ENCODE data around the gene CCDC112. TPM values are rescaled to one million over a fixed set of nuclear protein-coding genes. Genes with fewer than 3 reads are reported as not detected.

The CCDC112 gene, protein sequence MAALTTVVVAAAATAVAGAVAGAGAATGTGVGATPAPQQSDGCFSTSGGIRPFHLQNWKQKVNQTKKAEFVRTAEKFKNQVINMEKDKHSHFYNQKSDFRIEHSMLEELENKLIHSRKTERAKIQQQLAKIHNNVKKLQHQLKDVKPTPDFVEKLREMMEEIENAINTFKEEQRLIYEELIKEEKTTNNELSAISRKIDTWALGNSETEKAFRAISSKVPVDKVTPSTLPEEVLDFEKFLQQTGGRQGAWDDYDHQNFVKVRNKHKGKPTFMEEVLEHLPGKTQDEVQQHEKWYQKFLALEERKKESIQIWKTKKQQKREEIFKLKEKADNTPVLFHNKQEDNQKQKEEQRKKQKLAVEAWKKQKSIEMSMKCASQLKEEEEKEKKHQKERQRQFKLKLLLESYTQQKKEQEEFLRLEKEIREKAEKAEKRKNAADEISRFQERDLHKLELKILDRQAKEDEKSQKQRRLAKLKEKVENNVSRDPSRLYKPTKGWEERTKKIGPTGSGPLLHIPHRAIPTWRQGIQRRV
- total RNA-seq (2022; extraction: Qiagen RNA extraction): 7.9 to 9.7 TPM (median 9.3 TPM) in 5 replicates

DNA sequence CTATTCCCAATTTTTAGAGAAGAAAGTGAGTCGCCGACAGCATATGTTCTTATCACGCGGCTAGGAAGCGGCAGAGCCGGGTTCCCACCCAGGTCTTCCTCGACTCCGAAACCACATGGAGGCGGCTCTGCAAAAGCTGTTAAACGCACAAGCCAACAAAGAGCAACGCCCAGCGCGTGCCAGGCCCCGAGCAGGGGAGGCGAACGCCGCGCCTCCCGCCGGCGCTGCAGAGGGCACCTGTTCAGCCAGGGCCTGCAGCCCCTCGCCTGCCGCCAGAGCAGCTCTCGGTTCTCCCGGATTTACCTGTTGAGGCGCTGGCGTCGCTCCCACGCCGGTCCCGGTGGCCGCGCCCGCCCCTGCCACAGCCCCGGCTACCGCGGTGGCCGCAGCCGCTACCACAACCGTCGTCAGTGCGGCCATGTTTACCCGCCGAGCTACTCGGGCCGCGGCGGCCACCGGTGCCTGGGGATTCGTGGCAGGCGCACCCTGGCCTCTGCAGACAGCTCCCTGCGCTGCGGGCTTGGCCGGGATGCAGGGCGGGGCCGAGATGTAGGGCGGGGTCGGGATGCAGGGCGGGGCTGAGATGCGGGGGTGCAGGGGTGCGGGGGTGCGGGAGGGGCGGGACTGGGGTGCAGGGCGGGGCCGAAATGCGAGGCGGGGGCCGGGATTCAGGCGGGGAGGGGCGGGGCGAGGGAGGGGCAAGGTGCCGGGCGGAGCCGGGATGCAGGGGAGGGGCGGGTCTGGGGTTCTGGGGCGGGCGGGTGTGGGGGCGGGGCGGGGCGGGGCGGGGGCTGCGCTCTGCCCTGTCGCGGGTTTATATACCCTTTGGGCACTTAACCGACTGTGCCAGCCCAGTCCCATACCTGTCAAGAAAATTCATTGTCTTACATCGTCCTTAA lies at the start of gene CCDC112:
TSS of gene CCDC112 (minus strand) at position 531 of the 899 bp plus-strand sequence. CDS start at position 420, 111 bp downstream.

GRCh38 chr5:115262321-115263077 lies 34.0 kb downstream of the CCDC112 start, which contains the start of gene PGGT1B:
TSS of gene PGGT1B (minus strand) at chr5:115262877. CDS start at chr5:115262851, 26 bp downstream.

Other genes with a start within 250 kb of the CCDC112 start
- 2.0 to 2.5 TPM (median 2.1 TPM) in 5 replicates for gene TRIM36, start 126.7 kb downstream of the CCDC112 start, total RNA-seq (2022; extraction: Qiagen RNA extraction)
- gene PGGT1B, start 33.8 kb downstream of the CCDC112 start, total RNA-seq (2022; extraction: Qiagen RNA extraction): 19.6 to 28.7 TPM (median 24.1 TPM) in 5 replicates
- 6.8 to 8.7 TPM (median 7.7 TPM) in 5 replicates for gene FEM1C, start 248.1 kb upstream of the CCDC112 start, total RNA-seq (2022; extraction: Qiagen RNA extraction)

All from A549 treated with dexamethasone at 1 μM for 4 hours (cell line).